GM21786 (cell line): ENCODE data around the gene PLB1.

Experiments
- ATAC-seq: cut with Tn5 transposase; IDR thresholded peaks from one replicate; pipeline ENCODE4 v1.9.1; 2021; ENCODE audit not compliant: unreplicated experiment

PLB1 gene

DNA sequence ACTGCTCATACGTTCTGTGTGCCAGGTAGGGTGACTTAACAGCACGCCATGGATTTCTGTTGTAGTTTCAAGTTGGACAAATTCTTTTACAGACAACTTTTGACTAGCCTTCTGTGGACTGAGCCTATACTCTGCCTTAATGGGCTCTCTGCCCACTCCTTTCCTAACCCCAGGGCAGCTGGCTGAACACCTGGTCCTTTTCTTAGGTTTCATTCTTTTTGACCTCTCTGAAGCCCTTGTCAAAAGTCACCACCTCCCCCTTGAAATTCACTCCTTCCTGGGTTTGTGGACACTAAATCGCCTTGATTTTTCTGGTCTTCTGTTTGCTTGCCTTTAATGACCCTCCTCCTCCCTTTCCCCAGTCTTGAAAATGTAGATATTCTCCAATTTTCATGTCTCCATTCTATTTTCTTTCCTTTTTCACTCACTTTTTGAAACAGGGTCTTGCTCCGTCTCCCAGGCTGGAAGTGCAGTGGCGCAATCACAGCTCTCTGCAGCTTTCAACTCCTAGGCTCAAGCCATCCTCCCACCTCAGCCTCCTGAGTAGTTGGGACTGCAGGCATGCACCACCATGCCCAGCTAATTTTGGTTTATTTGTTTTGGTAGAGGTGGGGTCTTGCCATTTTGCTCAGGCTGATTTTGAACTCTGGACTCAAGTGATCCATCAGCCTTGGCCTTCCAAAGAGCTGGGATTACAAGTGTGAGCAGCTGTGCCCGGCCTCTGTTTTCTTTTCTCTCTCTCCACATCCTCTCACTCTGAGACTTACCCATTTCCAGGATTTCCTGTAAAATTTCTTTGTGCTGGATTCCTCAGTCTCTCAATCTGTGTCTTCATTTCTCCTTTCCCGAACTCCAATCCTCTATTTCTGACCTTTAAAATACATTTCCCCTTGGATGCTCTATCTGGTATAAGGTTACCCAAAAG, 112.9 kb downstream of the PLB1 start:
- ATAC-seq: no peak

- ATAC-seq: no peak
These were observed 114.8 kb downstream of the PLB1 start for GRCh38 chr2:28610583-28611201.

DNA sequence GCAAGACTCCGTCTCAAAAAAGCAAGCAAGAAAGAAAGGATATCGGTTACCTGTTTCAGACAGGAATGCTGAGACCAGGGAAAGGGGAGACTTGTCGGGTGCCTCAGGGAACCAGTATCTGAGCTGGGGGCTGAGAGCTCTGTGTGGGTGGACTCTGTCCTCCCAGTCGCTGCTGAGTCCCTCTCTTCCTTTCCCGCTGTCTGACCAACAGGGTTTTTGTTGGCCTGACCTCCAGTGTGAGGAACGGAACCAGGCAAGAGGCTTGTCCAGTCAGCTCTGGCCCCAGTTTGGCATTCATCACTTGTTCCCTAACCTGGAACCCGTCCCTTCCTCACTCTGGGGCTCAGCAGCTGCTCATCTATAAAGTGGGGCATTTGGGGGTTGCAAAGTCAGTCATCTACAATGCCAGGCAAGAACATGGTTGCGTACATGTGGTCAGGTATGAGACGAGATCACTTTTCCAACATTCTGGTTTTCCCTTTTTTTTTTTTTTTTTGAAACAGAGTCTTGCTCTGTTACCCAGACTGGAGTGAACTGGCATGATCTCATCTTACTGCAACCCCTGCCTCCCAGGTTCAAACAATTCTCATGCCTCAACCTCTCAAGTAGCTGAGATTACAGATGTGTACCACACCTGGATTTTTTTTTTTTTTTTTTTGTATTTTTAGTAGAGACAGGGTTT, 116.4 kb downstream of the PLB1 start:
- no peak for ATAC-seq

GRCh38 chr2:28613186-28613585, 117.3 kb downstream of the PLB1 start:
- no peak for ATAC-seq

DNA sequence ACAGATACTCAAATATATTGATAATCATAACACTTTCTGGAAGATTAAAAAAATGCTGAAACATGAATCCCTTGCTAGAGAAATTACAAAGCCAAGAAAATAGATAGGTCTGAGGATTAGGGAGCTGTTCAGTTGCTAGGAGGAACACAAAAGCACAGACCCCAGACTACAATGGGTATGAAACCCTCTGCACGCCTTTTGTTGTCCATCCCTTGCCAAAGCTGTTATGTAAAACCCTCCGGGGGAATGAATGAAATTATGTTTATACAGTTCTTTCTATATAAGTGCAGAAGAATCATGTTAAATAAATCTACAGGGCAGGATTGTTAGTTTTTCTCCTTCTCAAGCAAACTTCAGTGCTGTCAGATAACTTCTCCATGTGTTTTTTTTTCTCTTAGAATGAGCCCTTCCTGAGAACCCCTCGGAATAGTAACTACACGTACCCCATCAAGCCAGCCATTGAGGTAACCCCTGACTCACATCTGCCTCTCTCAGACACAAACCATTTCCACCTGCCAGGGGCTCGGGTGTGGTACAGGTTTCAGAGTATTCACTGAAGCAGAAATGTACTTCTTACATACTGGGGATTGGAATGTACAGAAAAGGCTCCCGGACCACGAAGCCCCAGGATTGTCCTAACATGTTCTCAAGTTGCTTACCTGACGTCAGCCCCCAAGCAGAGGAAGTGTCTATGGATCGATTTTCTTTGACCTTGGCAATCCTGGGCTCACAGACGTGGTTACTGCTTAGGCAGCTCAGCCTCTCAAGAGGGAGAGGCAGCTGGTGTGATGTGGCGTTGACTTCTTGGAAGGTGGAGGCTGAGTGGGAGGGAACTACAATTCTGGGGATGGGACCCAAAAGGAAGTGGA, 118.0 kb downstream of the PLB1 start:
- ATAC-seq: no peak

DNA sequence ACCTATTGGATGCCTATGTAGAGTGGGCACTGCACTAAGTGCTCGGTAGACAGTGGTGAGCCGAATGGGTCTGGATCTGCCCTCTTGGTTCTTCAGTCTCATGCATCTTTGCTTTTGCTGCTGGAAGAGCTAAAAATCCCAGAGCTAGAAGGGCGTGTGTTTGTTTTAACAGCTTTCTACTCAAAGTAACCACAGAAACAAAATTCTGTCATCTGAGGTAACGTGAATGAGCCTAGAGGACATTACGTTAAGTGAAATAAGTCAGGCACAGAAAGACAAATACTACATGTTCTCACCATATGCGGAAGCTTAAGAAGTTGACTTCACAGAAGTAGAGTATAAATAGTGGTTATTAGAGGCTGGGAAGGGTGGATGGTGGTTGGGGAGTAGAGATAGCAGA, 119.8 kb downstream of the PLB1 start:
- ATAC-seq: no peak

GRCh38 chr2:28616396-28616999, 120.6 kb downstream of the PLB1 start:
- no peak for ATAC-seq

GRCh38 chr2:28617502-28618184, 121.8 kb downstream of the PLB1 start:
- ATAC-seq: no peak

DNA sequence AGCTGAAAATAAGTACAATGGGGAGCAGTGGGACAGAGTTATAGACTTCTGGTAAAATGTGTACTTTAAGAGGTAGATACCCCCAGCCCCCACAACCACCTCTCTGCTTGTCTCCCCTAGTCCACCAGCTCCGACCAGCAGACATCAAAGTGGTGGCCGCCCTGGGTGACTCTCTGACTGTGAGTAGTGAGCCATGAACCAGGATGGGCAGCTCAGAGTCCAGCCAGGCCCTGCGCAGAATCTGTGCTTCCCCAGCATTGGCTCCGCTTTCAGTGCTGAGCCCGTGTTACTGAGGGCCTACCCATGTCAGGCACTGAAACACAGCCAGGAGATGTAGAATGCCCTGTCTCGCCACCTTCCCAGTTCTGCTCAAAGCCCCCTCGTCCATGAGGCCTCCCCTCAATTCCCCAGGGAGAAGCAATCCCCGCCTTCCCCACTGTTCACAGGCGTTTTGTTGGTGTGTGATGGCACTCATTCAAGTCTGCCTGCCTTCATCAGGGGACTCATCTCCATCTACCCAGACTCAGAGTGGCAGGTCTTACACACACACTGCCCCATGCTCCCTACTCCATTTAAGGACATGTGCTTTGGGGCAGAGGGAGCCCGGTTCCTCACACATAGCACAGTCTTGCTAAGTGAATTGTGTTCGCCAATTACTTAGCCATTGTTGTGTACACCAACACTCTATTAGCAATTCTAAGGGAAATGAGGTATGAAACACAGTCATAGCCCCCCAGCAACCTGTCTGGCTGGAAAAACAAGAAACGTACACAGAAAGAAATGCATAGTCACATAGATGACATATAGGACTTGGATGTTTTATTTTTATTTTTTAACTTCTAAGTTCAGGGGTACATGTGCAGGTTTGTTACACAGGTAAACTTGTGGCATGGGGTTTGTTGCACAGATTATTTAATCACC, 122.6 kb downstream of the PLB1 start:
- ATAC-seq: no peak

GRCh38 chr2:28619213-28620196, 123.6 kb downstream of the PLB1 start:
- no peak for ATAC-seq

DNA sequence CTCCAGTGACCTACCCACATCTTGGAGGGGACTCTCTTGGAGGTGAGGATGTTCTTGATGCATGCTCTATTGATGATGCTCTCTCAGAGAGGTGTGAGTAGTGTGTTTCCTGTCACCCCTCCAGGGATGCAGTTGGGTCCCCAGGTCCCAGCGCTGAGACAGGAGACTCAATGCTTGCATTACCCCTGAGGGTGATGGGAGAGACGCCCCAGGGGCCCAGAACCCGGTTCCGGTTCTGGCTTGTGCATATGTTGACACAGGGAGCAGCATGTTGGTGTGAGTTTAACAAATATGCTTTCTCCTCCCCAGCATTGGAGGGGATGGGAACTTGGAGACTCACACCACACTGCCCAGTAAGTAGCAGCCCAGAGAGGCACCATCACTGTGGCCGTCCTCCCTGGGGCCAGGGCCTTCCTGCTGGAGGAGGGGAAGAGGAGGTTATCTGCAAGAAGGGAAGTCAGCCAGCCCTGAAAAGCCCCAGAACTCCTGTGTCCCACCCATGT, 124.5 kb downstream of the PLB1 start:
- ATAC-seq: no peak

GRCh38 chr2:28620801-28621171, 124.9 kb downstream of the PLB1 start:
- ATAC-seq: no peak

DNA sequence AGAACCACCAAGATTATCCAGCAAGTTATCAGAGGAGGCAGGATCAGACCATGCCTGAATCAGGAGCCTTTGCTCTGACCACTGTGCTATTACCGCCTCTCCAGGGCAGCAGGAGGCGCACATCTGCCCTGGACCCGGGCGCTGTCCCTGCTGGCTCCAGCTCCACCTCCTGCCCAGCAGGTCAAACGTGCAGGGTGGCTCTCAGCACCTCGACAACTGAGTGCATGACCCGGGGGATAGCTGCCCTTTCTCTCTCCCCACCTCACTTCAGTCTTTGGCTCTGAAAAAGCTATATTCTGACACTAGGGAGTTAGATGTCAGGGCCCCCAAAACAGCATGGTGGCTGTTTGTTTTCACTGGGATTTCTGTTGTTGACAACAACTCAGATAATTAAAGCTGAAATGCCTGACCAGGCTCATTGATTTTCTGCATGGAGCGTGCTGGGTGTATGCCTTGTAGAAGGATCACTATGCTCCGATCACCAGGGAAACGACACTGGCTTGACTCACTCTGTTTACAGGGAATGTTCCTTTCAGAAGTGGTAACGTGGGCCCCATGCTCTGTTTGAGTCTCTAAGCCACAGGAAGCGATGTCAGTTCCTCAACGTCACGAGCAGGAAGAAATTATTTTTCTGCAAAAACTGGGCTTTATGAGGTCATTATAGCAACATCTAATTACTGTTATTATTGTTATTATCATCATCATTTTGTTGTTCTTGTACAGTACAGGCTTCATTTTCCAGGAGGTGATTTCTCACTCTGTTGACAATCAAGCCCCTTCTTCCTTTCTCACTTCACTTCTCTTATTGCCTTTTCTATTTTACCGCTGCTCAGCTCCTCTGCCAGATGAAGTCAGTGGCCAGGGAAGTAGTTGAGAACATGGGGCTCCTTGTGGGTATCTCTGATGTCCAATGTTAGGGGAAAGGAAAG, 125.6 kb downstream of the PLB1 start:
- ATAC-seq: no peak

DNA sequence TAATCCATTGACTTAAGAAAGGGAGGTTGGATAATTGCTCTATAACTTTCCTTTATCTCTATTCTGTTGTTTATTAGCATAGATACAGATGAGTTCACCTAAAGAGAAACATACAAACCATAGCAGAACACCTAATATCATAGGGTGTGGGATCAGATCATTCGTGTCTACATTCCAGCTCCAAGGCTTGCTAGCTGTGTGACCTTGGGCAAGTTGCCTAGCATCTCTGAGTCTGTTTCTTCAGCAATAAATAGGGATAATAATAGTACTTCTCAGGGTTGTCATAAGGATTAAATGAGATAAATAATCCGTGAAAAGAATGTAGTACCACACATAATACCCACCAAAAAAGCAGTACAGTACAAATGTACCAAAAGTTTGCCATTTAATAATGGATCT, 126.2 kb downstream of the PLB1 start:
- ATAC-seq: no peak

DNA sequence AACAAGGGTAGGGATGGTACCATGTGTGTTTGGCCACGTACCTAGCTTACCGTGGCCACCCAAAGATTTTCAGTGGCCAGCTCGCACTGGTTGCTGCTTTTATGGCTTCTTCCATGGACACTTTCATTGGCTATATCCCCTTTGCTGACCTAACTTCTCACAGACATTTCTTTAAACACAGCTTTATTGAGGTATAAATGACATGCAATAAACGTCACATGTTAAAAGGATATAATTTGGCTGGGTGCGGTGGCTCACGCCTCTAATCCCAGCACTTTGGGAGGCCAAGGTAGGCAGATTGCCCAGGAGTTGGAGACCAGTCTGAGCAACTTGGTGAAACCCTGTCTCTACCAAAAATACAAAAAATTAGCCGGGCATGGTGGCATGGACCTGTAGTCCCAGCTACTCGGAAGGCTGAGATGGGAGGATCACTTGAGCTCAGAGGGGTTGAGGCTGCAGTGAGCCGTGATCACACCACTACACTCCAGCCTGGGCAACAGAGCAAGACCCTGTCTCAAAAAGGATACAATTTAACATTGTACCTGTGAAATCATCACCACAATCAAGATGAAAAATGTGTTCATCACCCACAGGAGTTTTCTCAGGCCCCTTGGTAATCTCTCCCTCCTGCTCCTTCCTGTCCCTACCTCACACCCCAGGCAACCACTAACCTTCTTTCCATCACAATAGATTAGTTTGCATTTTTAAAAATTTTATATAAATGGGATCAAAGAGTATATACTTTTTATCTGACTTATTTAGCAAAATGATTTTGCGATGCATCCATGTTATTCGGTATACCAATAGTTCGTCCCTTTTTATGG, 127.9 kb downstream of the PLB1 start:
- no peak for ATAC-seq

- ATAC-seq: no peak
These were observed 128.6 kb downstream of the PLB1 start for GRCh38 chr2:28624436-28624792.
